GM19099 (cell line): ENCODE data around the gene HID1.

Experiments used
- POLR2A ChIP-seq: IDR thresholded peaks from 3 replicates; pipeline ENCODE4 v1.6.1; 2011; ENCODE audit warnings: low read depth; ENCODE audit not compliant: insufficient read length; ENCODE audit errors: extremely low read depth

Gene HID1

GRCh38 chr17:74925242-74925641 lies 47.3 kb downstream of the HID1 start:
- no peak for TF ChIP-seq POLR2A

- TF ChIP-seq POLR2A = no peak
These were observed 48.2 kb downstream of the HID1 start, which contains the start of gene OTOP2 for GRCh38 chr17:74924250-74924948. OTOP2 (plus strand) TSS chr17:74924273; CDS start chr17:74924633, 360 bp downstream.

- no peak for TF ChIP-seq POLR2A
These were observed 48.9 kb downstream of the HID1 start for GRCh38 chr17:74923538-74924249.

- TF ChIP-seq POLR2A = no peak
These were observed 49.6 kb downstream of the HID1 start, which contains the start of gene USH1G for GRCh38 chr17:74922694-74923537. USH1G (minus strand) TSS chr17:74923255; CDS start chr17:74923073, 182 bp downstream.

GRCh38 chr17:74922172-74922571 lies 50.4 kb downstream of the HID1 start:
- no peak for TF ChIP-seq POLR2A

GRCh38 chr17:74921769-74922168 lies 50.8 kb downstream of the HID1 start:
- no peak for TF ChIP-seq POLR2A

- TF ChIP-seq POLR2A = no peak
These were observed 51.4 kb downstream of the HID1 start for GRCh38 chr17:74921026-74921681.

GRCh38 chr17:74920642-74921025 lies 51.9 kb downstream of the HID1 start:
- TF ChIP-seq POLR2A = no peak

- no peak for TF ChIP-seq POLR2A
These were observed 52.3 kb downstream of the HID1 start for GRCh38 chr17:74920306-74920620.

GRCh38 chr17:74919440-74920305 lies 52.9 kb downstream of the HID1 start:
- no peak for TF ChIP-seq POLR2A

- TF ChIP-seq POLR2A = no peak
These were observed 53.7 kb downstream of the HID1 start for GRCh38 chr17:74918906-74919305.

GRCh38 chr17:74917430-74917829 lies 55.1 kb downstream of the HID1 start:
- TF ChIP-seq POLR2A = no peak

GRCh38 chr17:74916851-74917199 lies 55.7 kb downstream of the HID1 start:
- TF ChIP-seq POLR2A = no peak
